A673 (cell line): ENCODE measurements around the gene PBRM1. TPM values are rescaled to one million over a fixed set of nuclear protein-coding genes. Genes with fewer than 3 reads are reported as not detected.

Source experiments
- BruUV-seq: library from RNA; stranded (reverse); fragments of 400-500 nt; replicated peaks from 2 replicates; lab custom pipeline; 2021; lab: Mats Ljungman, UMichigan
- CTCF ChIA-PET: fragments of 300-600 bp; sonication (Branson Sonifier 250); formaldehyde crosslinking; loops from one replicate; lab custom pipeline; 2022; ENCODE audit warnings: antibody characterized with exemption; lab: Charles Lee
- POLR2A ChIA-PET: fragments of 300-600 bp; sonication (Branson Sonifier 250); formaldehyde crosslinking; loops from one replicate; lab custom pipeline; 2022; ENCODE audit warnings: antibody characterized with exemption; ENCODE audit not compliant: low non-redundant PET; lab: Charles Lee
- DNase-seq: peaks from one replicate; pipeline ENCODE4 v3.0.0-alpha.2; 2015; ENCODE audit warnings: low spot score
- H3K27ac ChIP-seq: fragments of 200-600 bp; sonication (generic); 2 replicates; pipeline ENCODE4 v1.5.1; 2016; ENCODE audit warnings: mixed run types, low read depth, mild to moderate bottlenecking, mixed read lengths, antibody characterized with exemption, low read length; ENCODE audit not compliant: poor library complexity, severe bottlenecking
- H3K27me3 ChIP-seq: fragments of 200-600 bp; sonication (generic); replicated peaks from 2 replicates; pipeline ENCODE4 v1.6.1; 2017; ENCODE audit warnings: mixed run types, low read depth, mild to moderate bottlenecking, mixed read lengths, antibody characterized with exemption, low read length; ENCODE audit not compliant: insufficient read depth, poor library complexity
- H3K36me3 ChIP-seq: fragments of 200-600 bp; sonication (generic); 2 replicates; pipeline ENCODE4 v1.6.1; 2016; ENCODE audit warnings: mixed run types, mild to moderate bottlenecking, mixed read lengths, antibody characterized with exemption, low read length; ENCODE audit not compliant: insufficient read depth, poor library complexity, severe bottlenecking
- H3K4me1 ChIP-seq: fragments of 200-600 bp; sonication (generic); 2 replicates; pipeline ENCODE4 v1.6.1; 2017; ENCODE audit warnings: mixed run types, mild to moderate bottlenecking, mixed read lengths, antibody characterized with exemption, low read length; ENCODE audit not compliant: insufficient read depth, poor library complexity, severe bottlenecking
- H3K4me3 ChIP-seq: fragments of 200-600 bp; sonication (generic); 2 replicates; pipeline ENCODE4 v1.5.1; 2016; ENCODE audit warnings: low read depth, mixed run types, mild to moderate bottlenecking, mixed read lengths, low read length; ENCODE audit not compliant: poor library complexity, severe bottlenecking
- H3K9me3 ChIP-seq: fragments of 200-600 bp; sonication (generic); 2 replicates; pipeline ENCODE4 v1.6.1; 2016; ENCODE audit warnings: mixed run types, low read depth, mild to moderate bottlenecking, mixed read lengths, antibody characterized with exemption, low read length; ENCODE audit not compliant: poor library complexity, severe bottlenecking
- CTCF ChIP-seq: fragments of 300-800, 200-600 bp; sonication (generic); conservative IDR thresholded peaks from 2 replicates; pipeline ENCODE4 v1.5.1; 2017; ENCODE audit warnings: low read depth, mild to moderate bottlenecking, antibody characterized with exemption, low read length, moderate library complexity, mixed read lengths
- EZH2 ChIP-seq: fragments of 200-600 bp; sonication (generic); IDR thresholded peaks from 2 replicates; pipeline ENCODE4 v1.6.1; 2017; ENCODE audit warnings: borderline replicate concordance, low read depth, mild to moderate bottlenecking, mixed read lengths, antibody characterized with exemption, low read length; ENCODE audit not compliant: poor library complexity, severe bottlenecking
- intact Hi-C: fragments of 100-400 bp; cut with micrococcal nuclease; formaldehyde crosslinking; loops from one replicate; pipeline ENCODE4 v1.10.0; 2022; ENCODE audit not compliant: unreplicated experiment
- total RNA-seq: library from RNA; stranded (reverse); gene quantifications from 2 replicates; pipeline ENCODE4 v1.2.3, GENCODE V29; 2021

Gene PBRM1
- total RNA-seq, 1 experiment from 2014 or later: 65.0 TPM

DNA sequence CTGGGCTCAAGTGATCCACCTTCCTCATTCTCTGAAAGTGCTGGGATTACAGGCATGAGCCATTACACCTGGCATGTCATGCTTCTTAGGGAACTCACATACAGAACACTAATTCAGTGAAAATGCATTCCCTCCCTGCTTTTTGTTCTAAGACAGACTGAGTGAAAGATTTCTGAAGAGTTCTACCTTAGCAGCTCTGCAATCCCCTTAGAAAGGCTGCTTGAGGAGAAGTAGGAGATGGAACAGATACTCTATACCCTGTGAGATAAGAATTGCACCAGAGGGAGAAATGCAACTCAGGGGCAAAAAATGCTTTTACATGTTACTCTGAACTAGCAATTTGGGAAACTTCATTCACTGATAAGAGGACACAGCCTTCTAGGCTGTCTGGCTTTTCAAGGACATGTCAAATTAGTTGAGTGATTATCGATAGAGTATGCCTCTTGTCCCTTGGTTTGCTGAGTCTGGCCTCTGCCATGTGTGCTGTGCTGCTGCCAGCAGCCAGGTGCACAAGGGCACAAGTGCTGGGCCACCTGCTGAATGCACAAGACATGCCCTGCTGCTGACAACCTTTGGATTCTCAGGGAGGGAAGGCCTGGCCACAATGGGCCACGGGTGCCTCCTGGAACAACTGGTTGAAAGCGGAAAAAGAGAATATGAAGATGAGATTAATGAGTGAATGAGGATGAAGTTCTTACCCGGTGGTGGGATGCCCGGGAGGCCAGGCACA is 131.5 kb downstream of the PBRM1 start:
- Histone ChIP-seq H3K36me3 (peaks cover 11% of the 10 kb centered on the region), H3K27ac (no peak overlapping the region), H3K27me3 (no peaks in the 10 kb centered on the region), H3K4me3 (no peak overlapping the region), H3K9me3 (no peaks in the 10 kb centered on the region), H3K4me1 (no peaks in the 10 kb centered on the region)
- CTCF ChIA-PET: no interaction called here
- intact Hi-C loops: no loop called here
- no peak for TF ChIP-seq EZH2
- TF ChIP-seq CTCF: no peak
- BruUV-seq: no TSS peak
- DNase-seq: no peak
- POLR2A ChIA-PET: interaction anchor here (0.7 kb wide), 1 partner anchor 36 kb away, joined by 11 read pairs; no protein-coding TSS in a partner anchor

- Histone ChIP-seq H3K27ac (no peak overlapping the region), H3K9me3 (no peaks in the 10 kb centered on the region), H3K36me3 (peaks cover 6% of the 10 kb centered on the region), H3K4me1 (no peaks in the 10 kb centered on the region), H3K27me3 (no peaks in the 10 kb centered on the region), H3K4me3 (no peak overlapping the region)
- intact Hi-C loops: no loop called here
- BruUV-seq: no TSS peak
- TF ChIP-seq CTCF (no peak), EZH2 (no peak)
- DNase-seq: no peak
- ChIA-PET POLR2A (no interaction called here), CTCF (no interaction called here)
These were observed 133.6 kb downstream of the PBRM1 start for GRCh38 chr3:52552089-52552488.

- no TSS peak for BruUV-seq
- Histone ChIP-seq H3K4me1 (no peaks in the 10 kb centered on the region), H3K27ac (no peak overlapping the region), H3K27me3 (no peaks in the 10 kb centered on the region), H3K36me3 (peaks cover 9% of the 10 kb centered on the region), H3K4me3 (no peak overlapping the region), H3K9me3 (no peaks in the 10 kb centered on the region)
- DNase-seq: no peak
- ChIA-PET POLR2A (no interaction called here), CTCF (no interaction called here)
- intact Hi-C loops: no loop called here
- TF ChIP-seq EZH2 (no peak), CTCF (no peak)
These were observed 134.6 kb downstream of the PBRM1 start for GRCh38 chr3:52551118-52551517.
